Thymus (tissue), 11 donors: Measurements from ENCODE around the gene MBNL2. TPM values are rescaled to one million over a fixed set of nuclear protein-coding genes. Genes with fewer than 3 reads are reported as not detected.

Source experiments
- DNase-seq, 9 donors: peaks; one replicate each; pipeline ENCODE4 v3.0.0-alpha.2; 2013; ENCODE audit warnings: low spot score in 9 of 9, low read depth in 6 of 9, missing footprints in 1 of 9
- H3K27ac ChIP-seq, 2 donors: one replicate each; pipeline ENCODE4 v1.5.1; 2013; ENCODE audit warnings: control low read depth in 1 of 2, low read depth in 1 of 2, low read length in 1 of 2, mild to moderate bottlenecking in 1 of 2, moderate library complexity in 1 of 2
- H3K27me3 ChIP-seq, 2 donors: one replicate each; pipeline ENCODE4 v1.5.1; 2013; ENCODE audit warnings: low read length in 1 of 2; ENCODE audit not compliant: control insufficient read depth in 2 of 2, insufficient read depth in 1 of 2
- H3K36me3 ChIP-seq, 2 donors: one replicate each; pipeline ENCODE4 v1.5.1; 2013; ENCODE audit warnings: low read length in 1 of 2, mild to moderate bottlenecking in 1 of 2, moderate library complexity in 1 of 2; ENCODE audit not compliant: control insufficient read depth in 2 of 2, insufficient read depth in 2 of 2
- H3K4me1 ChIP-seq, 2 donors: one replicate each; pipeline ENCODE4 v1.5.1; 2013; ENCODE audit warnings: low read length in 2 of 2; ENCODE audit not compliant: control insufficient read depth in 2 of 2, insufficient read depth in 2 of 2
- H3K4me3 ChIP-seq, 2 donors: one replicate each; pipeline ENCODE4 v1.5.1; 2013; ENCODE audit warnings: low read length in 2 of 2, control low read depth in 1 of 2, mild to moderate bottlenecking in 1 of 2
- H3K9me3 ChIP-seq, 2 donors: one replicate each; pipeline ENCODE4 v1.5.1; 2013; ENCODE audit warnings: low read length in 1 of 2, mild to moderate bottlenecking in 1 of 2; ENCODE audit not compliant: control insufficient read depth in 2 of 2, insufficient read depth in 1 of 2
- WGBS: extraction: QIAGEN DNeasy Blood & Tissue Kit; methylation state at CpG from one replicate; pipeline ENCODE4 v1.1.7; 2013; 5-methylcytosine and 5-hydroxymethylcytosine counted together
- polyA plus RNA-seq: library from polyadenylated mRNA; stranded (reverse); fragments of 200-250 nt; gene quantifications from one replicate; pipeline ENCODE4 v1.2.3, GENCODE V29; 2013
- total RNA-seq: library from RNA; stranded (reverse); fragments of 120-200 nt; gene quantifications from one replicate; pipeline ENCODE4 v1.2.4, GENCODE V29; 2013
- donor health status: healthy.

The MBNL2 gene
- total and polyA plus RNA-seq, 2 donors, result 22.7 to 27.1 TPM

GRCh38 chr13:97241761-97242160 lies 19.6 kb downstream of the MBNL2 start:
- Histone ChIP-seq H3K27ac (no peak overlapping the region), H3K4me1 (peaks cover 0 to 5% of the 10 kb centered on the region in 2 donors), H3K4me3 (no peak overlapping the region), H3K27me3 (no peaks in the 10 kb centered on the region), H3K36me3 (no peaks in the 10 kb centered on the region), H3K9me3 (no peaks in the 10 kb centered on the region)
- WGBS, result 85% methylated on average over 5 of the region's 5 CpGs
- DNase-seq, result no peak

- Histone ChIP-seq H3K4me1 (peaks cover 0 to 5% of the 10 kb centered on the region in 2 donors), H3K4me3 (no peak overlapping the region), H3K9me3 (no peaks in the 10 kb centered on the region), H3K36me3 (no peaks in the 10 kb centered on the region), H3K27ac (no peak overlapping the region), H3K27me3 (no peaks in the 10 kb centered on the region)
- no peak for DNase-seq
- 98% methylated on average over 13 of the region's 13 CpGs for WGBS
These were observed 20.8 kb downstream of the MBNL2 start for GRCh38 chr13:97242755-97243497.

GRCh38 chr13:97243915-97244781 lies 22.0 kb downstream of the MBNL2 start:
- no peaks in the 10 kb centered on the region for H3K27me3 ChIP-seq
- H3K9me3 ChIP-seq, result no peaks in the 10 kb centered on the region
- H3K4me1 ChIP-seq, result peaks cover 0 to 5% of the 10 kb centered on the region in 2 donors
- H3K36me3 ChIP-seq, result no peaks in the 10 kb centered on the region
- no peak for DNase-seq
- H3K27ac ChIP-seq, result peak overlapping the region in 1 of 2 donors; percentile 38
- WGBS, result 93% methylated on average over 8 of the region's 8 CpGs
- H3K4me3 ChIP-seq, result no peak overlapping the region

- Histone ChIP-seq H3K9me3 (no peaks in the 10 kb centered on the region), H3K36me3 (no peaks in the 10 kb centered on the region), H3K4me1 (peaks cover 0 to 5% of the 10 kb centered on the region in 2 donors), H3K27me3 (no peaks in the 10 kb centered on the region), H3K4me3 (no peak overlapping the region), H3K27ac (no peak overlapping the region)
- DNase-seq, result no peak
These were observed 22.9 kb downstream of the MBNL2 start for GRCh38 chr13:97245011-97245410.

- no peak overlapping the region for H3K27ac ChIP-seq
- 86% methylated on average over 7 of the region's 7 CpGs for WGBS
- no peaks in the 10 kb centered on the region for H3K27me3 ChIP-seq
- DNase-seq, result no peak
- no peaks in the 10 kb centered on the region for H3K9me3 ChIP-seq
- H3K4me3 ChIP-seq, result no peak overlapping the region
- H3K4me1 ChIP-seq, result peaks cover 2 to 5% of the 10 kb centered on the region in 2 donors
- no peaks in the 10 kb centered on the region for H3K36me3 ChIP-seq
These were observed 24.5 kb downstream of the MBNL2 start for GRCh38 chr13:97246596-97247158.

GRCh38 chr13:97248243-97248642 lies 26.1 kb downstream of the MBNL2 start:
- peaks cover 1 to 2% of the 10 kb centered on the region in 2 donors for H3K4me1 ChIP-seq
- H3K36me3 ChIP-seq, result no peaks in the 10 kb centered on the region
- H3K27ac ChIP-seq, result peak overlapping the region in 1 of 2 donors; percentile 18
- no peak overlapping the region for H3K4me3 ChIP-seq
- WGBS, result 98% methylated on average over 6 of the region's 6 CpGs
- no peaks in the 10 kb centered on the region for H3K27me3 ChIP-seq
- DNase-seq, result no peak
- no peaks in the 10 kb centered on the region for H3K9me3 ChIP-seq

GRCh38 chr13:97249093-97249795 lies 27.1 kb downstream of the MBNL2 start:
- Histone ChIP-seq H3K36me3 (no peaks in the 10 kb centered on the region), H3K27me3 (no peaks in the 10 kb centered on the region), H3K4me3 (no peak overlapping the region), H3K4me1 (peaks cover 0 to 2% of the 10 kb centered on the region in 2 donors), H3K9me3 (no peaks in the 10 kb centered on the region), H3K27ac (peak overlapping the region in 1 of 2 donors; percentile 26)
- 96% methylated on average over 5 of the region's 5 CpGs for WGBS
- no peak for DNase-seq

- no peak for DNase-seq
- WGBS, result 94% methylated on average over 3 of the region's 3 CpGs
- no peaks in the 10 kb centered on the region for H3K9me3 ChIP-seq
- H3K4me1 ChIP-seq, result peaks cover 0 to 2% of the 10 kb centered on the region in 2 donors
- H3K4me3 ChIP-seq, result no peak overlapping the region
- no peaks in the 10 kb centered on the region for H3K36me3 ChIP-seq
- H3K27me3 ChIP-seq, result no peaks in the 10 kb centered on the region
- H3K27ac ChIP-seq, result peak overlapping the region in 1 of 2 donors; percentile 26
These were observed 27.8 kb downstream of the MBNL2 start for GRCh38 chr13:97249796-97250495.
